Measurements from ENCODE around the gene UST.

Gene UST

DNA sequence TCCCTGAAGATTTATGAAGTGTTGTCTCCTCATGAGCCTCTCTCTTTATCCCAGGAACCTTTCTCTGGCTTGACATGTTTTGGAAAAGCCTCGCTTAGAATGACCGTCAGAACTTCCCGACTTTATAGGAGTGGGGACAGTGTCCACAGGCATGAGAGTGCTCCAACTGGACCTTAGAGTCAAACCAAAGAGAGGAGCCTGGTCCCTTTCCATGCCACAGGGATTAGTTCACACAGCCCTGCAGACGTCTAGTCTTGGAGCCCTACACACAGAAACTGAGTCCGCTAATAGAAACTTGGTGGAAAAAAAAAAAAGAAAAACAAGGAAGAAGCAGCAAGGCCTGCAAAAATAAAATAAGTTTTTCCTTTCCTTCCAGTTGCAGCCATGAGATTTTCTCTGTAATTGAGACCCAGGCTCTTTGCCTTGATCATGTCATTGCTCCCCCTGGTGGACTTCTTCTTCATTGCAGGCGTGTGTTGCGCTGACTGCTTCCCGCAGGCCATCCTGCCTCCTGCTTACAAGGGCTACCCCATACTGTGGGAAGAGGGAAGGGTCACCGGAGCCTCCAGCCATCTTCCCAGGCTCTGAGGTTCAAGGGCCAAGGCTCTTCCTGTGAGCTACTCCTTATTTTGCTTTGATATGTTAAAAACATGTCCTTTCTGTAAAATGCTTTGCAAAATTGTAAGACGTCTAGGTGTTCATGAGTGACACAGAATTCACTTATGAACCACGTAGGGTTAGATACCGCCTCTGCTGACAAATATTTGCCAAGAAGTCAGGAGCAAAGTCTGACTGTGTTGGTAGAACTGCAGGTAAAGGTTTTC, 201.0 kb downstream of the UST start:
- no peak overlapping the region for H3K27ac ChIP-seq (ENCODE audit: low read length, poor library complexity, severe bottlenecking)
- H3K9ac ChIP-seq (ENCODE audit: low read length): no peak overlapping the region
- no peak overlapping the region for H2AFZ ChIP-seq (ENCODE audit: low read depth, low read length)
- no peaks in the 10 kb centered on the region for H3K27me3 ChIP-seq (ENCODE audit: control insufficient read depth in 1 of 2, insufficient read depth in 1 of 2, low read length in 2 of 2)
- no peaks in the 10 kb centered on the region for H3K9me3 ChIP-seq (ENCODE audit: control insufficient read depth, low read length)
- H3K23ac ChIP-seq (ENCODE audit: low read length in 2 of 2): no peak overlapping the region
- H2BK5ac ChIP-seq (ENCODE audit: low read depth, low read length, poor library complexity, severe bottlenecking): no peak overlapping the region
- no peak overlapping the region for H2AK5ac ChIP-seq (ENCODE audit: low read length, severe bottlenecking)
- H3K4me2 ChIP-seq (ENCODE audit: low read length, poor library complexity, severe bottlenecking): no peak overlapping the region
- WGBS: 41% methylated on average over 12 of the region's 12 CpGs
- H3K18ac ChIP-seq (ENCODE audit: low read depth in 1 of 2, low read length in 2 of 2): no peak overlapping the region
- peaks cover 1% of the 10 kb centered on the region for H3K4me1 ChIP-seq (ENCODE audit: control insufficient read depth, insufficient read depth, low read depth, low read length)
- no peak overlapping the region for H3K14ac ChIP-seq (ENCODE audit: low read length in 2 of 2)
- no peaks in the 10 kb centered on the region for H3K79me1 ChIP-seq (replicated peaks; ENCODE audit: low read length, poor library complexity, severe bottlenecking)
- no peak overlapping the region for H3K4me3 ChIP-seq (ENCODE audit: insufficient read depth in 1 of 2, low read depth in 1 of 2, low read length in 2 of 2)
- peak overlapping the region in 1 of 2 experiments; percentile 66 for H2BK12ac ChIP-seq (ENCODE audit: low read length in 2 of 2)
- H3K4ac ChIP-seq (ENCODE audit: low read depth in 1 of 2, low read length in 2 of 2): no peak overlapping the region
- no peak overlapping the region for H4K8ac ChIP-seq (ENCODE audit: low read length)
- H3K36me3 ChIP-seq (ENCODE audit: control insufficient read depth in 1 of 2, insufficient read depth in 2 of 2, low read depth in 1 of 2, low read length in 2 of 2): no peaks in the 10 kb centered on the region
- no peak overlapping the region for H2BK15ac ChIP-seq (ENCODE audit: low read depth, poor library complexity, severe bottlenecking)
- DNase-seq: peak; percentile 81
- no peak overlapping the region for H4K91ac ChIP-seq (ENCODE audit: low read length)
- no peak overlapping the region for H2BK120ac ChIP-seq (ENCODE audit: low read depth, low read length)

- H2BK120ac ChIP-seq (ENCODE audit: low read depth, low read length): no peak overlapping the region
- no peak overlapping the region for H3K27ac ChIP-seq (ENCODE audit: low read length, poor library complexity, severe bottlenecking)
- H4K8ac ChIP-seq (ENCODE audit: low read length): no peak overlapping the region
- no peaks in the 10 kb centered on the region for H3K27me3 ChIP-seq (ENCODE audit: control insufficient read depth in 1 of 2, insufficient read depth in 1 of 2, low read length in 2 of 2)
- H2AFZ ChIP-seq (ENCODE audit: low read depth, low read length): no peak overlapping the region
- H3K9ac ChIP-seq (ENCODE audit: low read length): no peak overlapping the region
- H2BK5ac ChIP-seq (ENCODE audit: low read depth, low read length, poor library complexity, severe bottlenecking): no peak overlapping the region
- no peak overlapping the region for H3K14ac ChIP-seq (ENCODE audit: low read length in 2 of 2)
- 97% methylated on average over 5 of the region's 6 CpGs for WGBS
- no peak overlapping the region for H3K23ac ChIP-seq (ENCODE audit: low read length in 2 of 2)
- DNase-seq: no peak
- H3K4me1 ChIP-seq (ENCODE audit: control insufficient read depth, insufficient read depth, low read depth, low read length): peaks cover 1% of the 10 kb centered on the region
- no peak overlapping the region for H3K4ac ChIP-seq (ENCODE audit: low read depth in 1 of 2, low read length in 2 of 2)
- H4K91ac ChIP-seq (ENCODE audit: low read length): no peak overlapping the region
- peaks cover 0 to 10% of the 10 kb centered on the region in 2 experiments for H3K36me3 ChIP-seq (ENCODE audit: control insufficient read depth in 1 of 2, insufficient read depth in 2 of 2, low read depth in 1 of 2, low read length in 2 of 2)
- no peak overlapping the region for H2BK12ac ChIP-seq (ENCODE audit: low read length in 2 of 2)
- H3K18ac ChIP-seq (ENCODE audit: low read depth in 1 of 2, low read length in 2 of 2): no peak overlapping the region
- H3K9me3 ChIP-seq (ENCODE audit: control insufficient read depth, low read length): no peaks in the 10 kb centered on the region
- no peak overlapping the region for H2AK5ac ChIP-seq (ENCODE audit: low read length, severe bottlenecking)
- no peaks in the 10 kb centered on the region for H3K79me1 ChIP-seq (replicated peaks; ENCODE audit: low read length, poor library complexity, severe bottlenecking)
- H3K4me2 ChIP-seq (ENCODE audit: low read length, poor library complexity, severe bottlenecking): no peak overlapping the region
- no peak overlapping the region for H2BK15ac ChIP-seq (ENCODE audit: low read depth, poor library complexity, severe bottlenecking)
- H3K4me3 ChIP-seq (ENCODE audit: insufficient read depth in 1 of 2, low read depth in 1 of 2, low read length in 2 of 2): no peak overlapping the region
These were observed 204.8 kb downstream of the UST start for GRCh38 chr6:148951662-148952061.

GRCh38 chr6:148952147-148953035, 205.6 kb downstream of the UST start:
- H3K27me3 ChIP-seq (ENCODE audit: control insufficient read depth in 1 of 2, insufficient read depth in 1 of 2, low read length in 2 of 2): no peaks in the 10 kb centered on the region
- H2AK5ac ChIP-seq (ENCODE audit: low read length, severe bottlenecking): no peak overlapping the region
- WGBS: 61% methylated on average over 3 of the region's 10 CpGs
- H3K18ac ChIP-seq (ENCODE audit: low read depth in 1 of 2, low read length in 2 of 2): no peak overlapping the region
- no peak overlapping the region for H3K4me2 ChIP-seq (ENCODE audit: low read length, poor library complexity, severe bottlenecking)
- no peaks in the 10 kb centered on the region for H3K9me3 ChIP-seq (ENCODE audit: control insufficient read depth, low read length)
- no peak overlapping the region for H2BK15ac ChIP-seq (ENCODE audit: low read depth, poor library complexity, severe bottlenecking)
- no peak overlapping the region for H2BK120ac ChIP-seq (ENCODE audit: low read depth, low read length)
- H2BK5ac ChIP-seq (ENCODE audit: low read depth, low read length, poor library complexity, severe bottlenecking): no peak overlapping the region
- no peak overlapping the region for H3K4me3 ChIP-seq (ENCODE audit: insufficient read depth in 1 of 2, low read depth in 1 of 2, low read length in 2 of 2)
- H3K27ac ChIP-seq (ENCODE audit: low read length, poor library complexity, severe bottlenecking): no peak overlapping the region
- no peak overlapping the region for H4K8ac ChIP-seq (ENCODE audit: low read length)
- no peak overlapping the region for H4K91ac ChIP-seq (ENCODE audit: low read length)
- no peak overlapping the region for H3K23ac ChIP-seq (ENCODE audit: low read length in 2 of 2)
- no peaks in the 10 kb centered on the region for H3K79me1 ChIP-seq (replicated peaks; ENCODE audit: low read length, poor library complexity, severe bottlenecking)
- H3K4me1 ChIP-seq (ENCODE audit: control insufficient read depth, insufficient read depth, low read depth, low read length): peaks cover 1% of the 10 kb centered on the region
- H3K36me3 ChIP-seq (ENCODE audit: control insufficient read depth in 1 of 2, insufficient read depth in 2 of 2, low read depth in 1 of 2, low read length in 2 of 2): peaks cover 0 to 10% of the 10 kb centered on the region in 2 experiments
- no peak overlapping the region for H3K14ac ChIP-seq (ENCODE audit: low read length in 2 of 2)
- peak overlapping the region; percentile 26 for H3K9ac ChIP-seq (ENCODE audit: low read length)
- H2BK12ac ChIP-seq (ENCODE audit: low read length in 2 of 2): no peak overlapping the region
- no peak overlapping the region for H2AFZ ChIP-seq (ENCODE audit: low read depth, low read length)
- no peak overlapping the region for H3K4ac ChIP-seq (ENCODE audit: low read depth in 1 of 2, low read length in 2 of 2)
- DNase-seq: no peak

DNA sequence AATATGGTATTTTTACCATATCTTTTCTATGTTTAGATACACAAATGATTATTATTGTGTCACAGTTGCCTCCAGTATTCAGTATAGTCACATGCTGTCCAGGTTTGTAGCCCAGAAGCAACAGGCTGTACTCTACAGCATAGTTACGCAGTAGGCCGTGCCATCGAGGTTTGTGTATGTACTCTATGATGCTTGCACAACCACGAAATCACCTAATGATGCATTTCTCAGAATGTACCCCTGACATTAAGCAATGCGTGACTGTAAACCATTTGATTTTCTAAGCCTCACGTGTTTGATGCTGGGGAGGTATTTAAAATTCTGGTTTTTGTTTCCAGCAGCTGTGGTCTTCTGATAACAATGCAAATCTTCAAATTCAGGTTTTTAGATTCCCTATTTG, 207.6 kb downstream of the UST start:
- Histone ChIP-seq H3K4me3 (ENCODE audit: insufficient read depth in 1 of 2, low read depth in 1 of 2, low read length in 2 of 2) (no peak overlapping the region), H2BK5ac (ENCODE audit: low read depth, low read length, poor library complexity, severe bottlenecking) (no peak overlapping the region), H3K23ac (ENCODE audit: low read length in 2 of 2) (no peak overlapping the region), H3K9me3 (ENCODE audit: control insufficient read depth, low read length) (no peaks in the 10 kb centered on the region), H3K4me1 (ENCODE audit: control insufficient read depth, insufficient read depth, low read depth, low read length) (no peaks in the 10 kb centered on the region), H3K4ac (ENCODE audit: low read depth in 1 of 2, low read length in 2 of 2) (no peak overlapping the region), H2BK120ac (ENCODE audit: low read depth, low read length) (no peak overlapping the region), H3K36me3 (ENCODE audit: control insufficient read depth in 1 of 2, insufficient read depth in 2 of 2, low read depth in 1 of 2, low read length in 2 of 2) (peaks cover 0 to 10% of the 10 kb centered on the region in 2 experiments), H2BK15ac (ENCODE audit: low read depth, poor library complexity, severe bottlenecking) (no peak overlapping the region), H4K8ac (ENCODE audit: low read length) (no peak overlapping the region), H3K9ac (ENCODE audit: low read length) (no peak overlapping the region), H3K27me3 (ENCODE audit: control insufficient read depth in 1 of 2, insufficient read depth in 1 of 2, low read length in 2 of 2) (no peaks in the 10 kb centered on the region), H3K18ac (ENCODE audit: low read depth in 1 of 2, low read length in 2 of 2) (no peak overlapping the region), H3K27ac (ENCODE audit: low read length, poor library complexity, severe bottlenecking) (no peak overlapping the region), H2AFZ (ENCODE audit: low read depth, low read length) (no peak overlapping the region), H2BK12ac (ENCODE audit: low read length in 2 of 2) (no peak overlapping the region), H3K14ac (ENCODE audit: low read length in 2 of 2) (no peak overlapping the region), H4K91ac (ENCODE audit: low read length) (no peak overlapping the region), H3K4me2 (ENCODE audit: low read length, poor library complexity, severe bottlenecking) (no peak overlapping the region), H3K79me1 (replicated peaks; ENCODE audit: low read length, poor library complexity, severe bottlenecking) (no peaks in the 10 kb centered on the region), H2AK5ac (ENCODE audit: low read length, severe bottlenecking) (no peak overlapping the region)
- DNase-seq: peak; percentile 22
- WGBS: 97% methylated on average over 3 of the region's 6 CpGs

Data from mesenchymal stem cell (in vitro differentiated cells and primary cell).